ENCODE measurements around the gene GABARAPL2.

GABARAPL2 gene

GRCh38 chr16:75622761-75623605, 56.8 kb downstream of the GABARAPL2 start, which contains the start of gene ADAT1 (continued):
- TF ChIP-seq ZNF488 (tag by site-specific recombination; IDR thresholded peaks at IDR 0.05) (no peak), ZNF404 (tag by site-specific recombination; IDR thresholded peaks at IDR 0.05) (no peak), ZSCAN30 (tag by site-specific recombination; IDR thresholded peaks at IDR 0.05) (no peak; the same call in 1 of the 2 replicates), ZNF354C (tag by site-specific recombination; IDR thresholded peaks at IDR 0.05; ENCODE audit: borderline replicate concordance, low read depth) (no peak), ZNF704 (tag by site-specific recombination; IDR thresholded peaks at IDR 0.05) (0 out of 2 replicates have a peak, but pooled peaks have one; percentile 51), ZNF433 (tag by site-specific recombination; IDR thresholded peaks at IDR 0.05; ENCODE audit: low read depth) (no peak), ZXDB (tag by site-specific recombination; IDR thresholded peaks at IDR 0.05) (peak; percentile 90), SP2 (tag by site-specific recombination; IDR thresholded peaks at IDR 0.05) (peak; percentile 75), ZBTB20 (tag by site-specific recombination; IDR thresholded peaks at IDR 0.05) (peak; percentile 67; the same call in 1 of the 2 replicates), PATZ1 (tag by site-specific recombination; IDR thresholded peaks at IDR 0.05) (peak; percentile 60), ZNF184 (tag by site-specific recombination; IDR thresholded peaks at IDR 0.05) (no peak), ZNF555 (tag by site-specific recombination; conservative IDR thresholded peaks at IDR 0.05) (peak; percentile 74), MZF1 (tag by site-specific recombination; IDR thresholded peaks at IDR 0.05; ENCODE audit: borderline replicate concordance) (no peak), GLI4 (tag by site-specific recombination; IDR thresholded peaks at IDR 0.05) (no peak), IKZF3 (tag by site-specific recombination; IDR thresholded peaks at IDR 0.05) (no peak), ATF2 (tag by site-specific recombination; IDR thresholded peaks at IDR 0.05; ENCODE audit: low read depth) (peak; percentile 94), ZNF214 (tag by site-specific recombination; IDR thresholded peaks at IDR 0.05; ENCODE audit: borderline replicate concordance) (no peak), ZNF544 (tag by site-specific recombination; IDR thresholded peaks at IDR 0.05) (no peak), ZNF785 (tag by site-specific recombination; IDR thresholded peaks at IDR 0.05) (no peak), ZNF513 (tag by site-specific recombination; IDR thresholded peaks at IDR 0.05) (no peak), REST (tag by site-specific recombination; IDR thresholded peaks at IDR 0.05) (no peak), KLF8 (tag by site-specific recombination; IDR thresholded peaks at IDR 0.05) (peak; percentile 44; the same call in 1 of the 2 replicates), ZNF664 (tag by site-specific recombination; IDR thresholded peaks at IDR 0.05) (no peak), ZNF148 (tag by site-specific recombination; IDR thresholded peaks at IDR 0.05; ENCODE audit: borderline replicate concordance) (no peak), ZNF292 (tag by site-specific recombination; IDR thresholded peaks at IDR 0.05; ENCODE audit: borderline replicate concordance, low read depth) (no peak), ZNF157 (tag by site-specific recombination; IDR thresholded peaks at IDR 0.05) (no peak)

All from HEK293 (cell line).